Measurements from ENCODE around the gene TANGO2.

TANGO2 gene

DNA sequence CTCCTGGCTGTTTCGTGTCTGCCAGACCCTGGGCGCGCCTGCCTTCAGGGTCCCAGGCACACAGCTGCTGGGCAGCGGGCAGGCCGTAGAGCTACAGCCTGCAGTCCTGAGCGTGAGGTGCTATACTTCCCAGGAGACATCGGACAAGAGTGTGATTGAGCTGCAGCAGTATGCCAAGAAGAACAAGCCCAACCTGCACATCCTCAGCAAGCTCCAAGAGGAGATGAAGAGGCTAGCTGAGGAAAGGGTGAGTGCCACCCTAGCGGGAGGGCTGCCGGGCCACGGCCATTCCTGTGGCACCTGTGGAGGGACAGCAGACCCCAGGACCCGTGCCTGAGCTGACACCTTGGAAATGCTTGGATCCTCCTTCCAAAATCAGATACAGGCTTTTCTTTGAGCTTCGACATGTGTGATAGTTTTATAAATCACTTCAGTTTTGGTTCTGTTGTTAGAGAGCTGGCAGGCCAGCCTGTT is 87.9 kb downstream of the TANGO2 start:
- no peak overlapping the region for H3K4me3 ChIP-seq (ENCODE audit: low read length)
- no peak for DNase-seq (ENCODE audit: low read depth, low spot score)

DNA sequence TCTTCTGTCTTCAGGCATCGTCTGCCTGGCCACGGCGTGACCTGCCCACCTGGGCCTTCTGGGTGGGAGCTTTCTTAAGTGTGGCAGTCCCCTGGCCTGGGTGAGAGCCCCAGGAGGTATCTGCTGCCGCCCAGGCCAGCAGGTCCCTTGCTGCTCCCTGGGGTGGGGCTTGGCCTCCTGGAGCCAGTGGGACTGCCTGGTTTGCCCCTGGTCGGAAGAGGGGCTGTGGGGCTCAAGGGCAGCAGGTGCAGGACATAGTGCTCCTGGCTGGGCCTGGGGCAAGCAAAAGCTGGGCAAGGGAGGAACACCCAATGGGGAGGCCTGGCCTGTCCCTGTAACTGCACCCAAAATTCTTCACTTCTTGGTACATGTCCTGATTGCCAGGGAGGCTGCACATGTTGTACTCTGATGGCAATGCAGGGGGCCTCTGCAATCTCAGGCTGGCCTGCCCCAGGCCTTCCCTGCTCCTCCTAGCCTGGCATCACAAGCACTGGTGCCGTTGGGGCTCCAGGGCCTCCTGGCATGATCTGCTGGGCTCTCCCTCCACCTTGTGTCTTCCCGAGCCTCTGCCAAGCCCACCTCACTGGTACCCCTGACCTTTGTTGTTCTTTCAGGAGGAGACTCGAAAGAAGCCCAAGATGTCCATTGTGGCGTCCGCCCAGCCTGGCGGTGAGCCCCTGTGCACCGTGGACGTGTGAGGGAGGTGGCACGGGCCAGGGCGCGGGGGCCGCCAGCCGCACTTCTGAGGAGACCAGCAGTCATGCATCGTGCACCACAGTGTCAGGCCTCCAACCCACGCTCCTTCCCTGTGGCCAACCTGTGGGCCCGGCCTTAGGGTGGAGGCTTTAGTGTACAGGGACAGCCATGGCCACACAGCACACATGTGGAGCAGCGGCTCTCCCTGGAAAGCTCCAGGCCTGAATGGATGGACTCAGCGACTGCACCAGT is 88.8 kb downstream of the TANGO2 start:
- no peak overlapping the region for H3K4me3 ChIP-seq (ENCODE audit: low read length)

DNA sequence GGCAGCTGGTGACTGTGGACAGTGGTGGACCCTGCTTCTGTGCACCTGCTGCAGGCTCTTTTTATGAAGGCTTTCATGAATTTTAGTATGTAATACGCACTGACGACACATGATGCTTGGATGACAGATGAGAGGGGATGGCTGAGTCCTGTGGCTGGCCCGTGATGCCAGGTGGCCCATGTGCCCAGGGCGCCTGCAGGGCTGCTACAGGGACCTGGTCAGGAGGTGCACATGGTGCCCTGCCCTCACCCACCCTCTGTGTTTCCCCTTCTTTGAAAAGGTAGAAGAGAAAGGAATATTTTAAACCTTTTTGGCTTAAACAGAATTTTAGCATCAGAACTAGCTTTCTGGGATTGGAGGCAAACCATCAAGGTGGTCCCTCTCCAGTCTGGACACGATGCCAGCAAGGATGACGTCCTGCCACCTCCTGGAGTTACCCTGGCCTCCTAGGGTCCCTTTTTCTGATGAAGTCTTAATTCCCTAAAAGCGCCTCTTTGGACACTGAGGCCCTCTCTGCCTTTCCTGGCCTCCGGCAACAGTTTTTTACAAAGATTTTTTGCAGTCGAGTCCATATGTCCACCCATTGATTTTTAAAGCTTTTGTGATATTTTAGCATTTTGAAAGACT is 89.6 kb downstream of the TANGO2 start:
- no peak for DNase-seq (ENCODE audit: low read depth, low spot score)
- no peak overlapping the region for H3K4me3 ChIP-seq (ENCODE audit: low read length)

More for the DNA sequence above, 88.8 kb downstream of the TANGO2 start:
- DNase-seq (ENCODE audit: low read depth, low spot score): no peak

DNA sequence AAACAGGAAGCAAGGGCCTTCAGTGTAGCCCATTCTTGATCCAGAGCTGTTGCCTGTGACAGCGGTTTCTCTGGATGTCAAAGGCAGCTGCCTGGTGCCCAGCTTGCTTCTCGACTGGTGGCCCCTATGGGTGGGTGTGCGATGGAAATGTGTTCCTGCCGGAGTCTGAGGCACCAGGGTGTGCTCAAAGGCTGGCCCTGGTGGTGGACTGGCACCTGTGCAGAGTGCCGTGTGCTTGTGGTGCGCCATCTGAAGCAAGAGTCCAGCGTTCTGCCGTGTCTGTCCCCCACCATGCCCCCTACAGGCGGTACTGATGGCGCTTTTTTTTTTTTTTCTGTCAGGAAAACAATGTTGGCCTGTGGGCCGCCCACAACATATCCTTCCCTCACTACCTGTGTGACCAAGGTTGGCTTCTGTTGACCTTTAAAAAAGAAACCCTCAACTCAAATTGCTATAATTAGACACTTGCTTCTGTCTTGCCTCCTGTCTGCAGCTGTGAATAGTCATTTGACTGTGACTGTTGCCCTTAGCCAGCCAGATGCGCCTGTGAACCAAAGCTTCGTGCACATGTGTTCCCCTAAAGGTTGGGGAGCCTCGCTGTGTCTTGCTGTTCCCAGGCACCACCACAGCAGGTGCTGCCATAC is 90.3 kb downstream of the TANGO2 start:
- no peak overlapping the region for H3K4me3 ChIP-seq (ENCODE audit: low read length)
- peak; percentile 85 for DNase-seq (ENCODE audit: low read depth, low spot score)

DNA sequence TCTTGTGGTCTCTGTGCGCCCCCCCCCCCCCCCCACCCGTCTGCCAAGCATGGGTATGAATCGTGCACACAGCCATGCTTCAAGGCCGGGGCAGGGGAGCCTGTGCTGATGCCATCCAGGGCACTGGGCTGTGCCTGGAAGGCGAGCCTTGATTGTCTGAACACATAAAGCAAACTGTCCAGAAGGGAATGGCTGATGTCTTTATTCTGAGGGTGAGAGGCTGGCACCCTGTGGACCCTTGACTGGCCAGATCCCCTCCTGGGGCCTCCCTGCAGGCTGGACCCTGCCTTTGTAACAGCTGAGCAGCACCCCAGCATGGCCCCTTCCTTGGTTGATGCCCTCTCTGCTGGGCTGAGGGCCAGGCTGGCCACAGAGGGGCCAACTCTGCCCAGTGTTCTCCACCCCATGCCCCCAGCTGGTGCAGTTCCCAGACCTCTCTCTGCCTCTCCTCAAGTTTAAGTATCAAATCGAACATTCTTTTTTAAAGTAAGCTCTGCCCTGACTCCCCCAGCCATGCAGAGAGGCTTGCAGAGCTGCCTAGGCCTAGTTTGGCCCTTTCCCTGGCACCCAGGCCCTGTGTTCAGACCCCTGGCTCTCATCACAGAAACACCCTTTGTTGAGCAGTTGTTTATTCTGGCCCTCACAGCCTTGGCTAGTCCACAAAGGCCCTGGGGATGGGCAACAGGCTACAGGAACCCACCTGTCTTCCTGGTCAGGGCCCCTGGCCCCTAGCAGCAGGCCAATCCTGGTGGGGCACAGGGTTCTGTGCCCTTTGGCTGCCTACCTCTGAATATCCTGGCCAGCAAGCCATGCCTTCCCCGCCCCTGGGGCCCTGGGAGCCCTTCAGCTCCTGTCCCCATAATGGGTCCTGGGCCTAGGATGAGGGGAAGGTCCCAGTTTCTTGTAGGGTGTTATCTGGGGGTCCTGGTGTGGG is 91.0 kb downstream of the TANGO2 start:
- H3K4me3 ChIP-seq (ENCODE audit: low read length): no peak overlapping the region
- DNase-seq (ENCODE audit: low read depth, low spot score): no peak

DNA sequence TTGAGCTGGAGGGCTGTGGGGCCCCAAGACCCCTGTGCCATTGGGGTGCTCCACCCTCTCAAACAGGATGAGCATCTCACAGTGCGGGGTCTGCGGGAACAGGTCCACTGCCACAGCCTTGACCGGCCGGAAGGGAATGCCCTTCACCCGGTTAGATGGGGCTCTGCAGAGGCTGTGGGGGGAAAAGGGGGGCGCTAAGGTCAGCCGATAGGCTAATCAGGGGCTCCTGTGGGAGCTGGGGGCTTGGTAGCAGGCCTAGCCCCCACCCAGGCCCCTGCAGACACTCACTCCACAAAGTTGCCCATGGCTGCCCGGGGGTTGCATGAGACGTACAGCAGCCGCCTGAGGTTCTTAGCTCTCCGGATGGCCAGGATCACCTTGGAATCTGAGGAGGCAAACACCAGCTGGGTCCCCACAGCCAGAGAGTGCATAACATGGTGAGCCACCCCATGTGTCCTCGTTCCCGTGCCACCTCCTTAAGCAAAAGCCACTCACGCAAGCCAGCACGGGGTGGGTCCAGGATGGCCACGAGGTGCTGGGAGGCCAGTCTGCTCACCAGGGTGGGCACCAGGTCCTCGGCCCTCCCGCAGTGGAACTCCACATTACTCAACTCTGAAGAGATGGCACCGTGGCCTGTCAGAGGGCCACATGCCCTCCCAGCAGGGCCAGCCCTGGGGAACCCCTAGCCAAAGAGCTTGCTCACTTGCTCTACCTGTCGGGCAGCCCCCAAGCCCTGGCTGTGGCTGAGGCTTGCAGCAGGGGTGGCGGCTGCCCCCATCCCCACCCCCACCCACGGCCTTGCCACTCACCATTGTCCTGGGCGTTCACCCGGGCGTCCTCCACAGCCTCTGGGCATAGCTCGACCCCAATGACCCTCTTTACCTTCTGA is 92.0 kb downstream of the TANGO2 start:
- no peak for DNase-seq (ENCODE audit: low read depth, low spot score)

DNA sequence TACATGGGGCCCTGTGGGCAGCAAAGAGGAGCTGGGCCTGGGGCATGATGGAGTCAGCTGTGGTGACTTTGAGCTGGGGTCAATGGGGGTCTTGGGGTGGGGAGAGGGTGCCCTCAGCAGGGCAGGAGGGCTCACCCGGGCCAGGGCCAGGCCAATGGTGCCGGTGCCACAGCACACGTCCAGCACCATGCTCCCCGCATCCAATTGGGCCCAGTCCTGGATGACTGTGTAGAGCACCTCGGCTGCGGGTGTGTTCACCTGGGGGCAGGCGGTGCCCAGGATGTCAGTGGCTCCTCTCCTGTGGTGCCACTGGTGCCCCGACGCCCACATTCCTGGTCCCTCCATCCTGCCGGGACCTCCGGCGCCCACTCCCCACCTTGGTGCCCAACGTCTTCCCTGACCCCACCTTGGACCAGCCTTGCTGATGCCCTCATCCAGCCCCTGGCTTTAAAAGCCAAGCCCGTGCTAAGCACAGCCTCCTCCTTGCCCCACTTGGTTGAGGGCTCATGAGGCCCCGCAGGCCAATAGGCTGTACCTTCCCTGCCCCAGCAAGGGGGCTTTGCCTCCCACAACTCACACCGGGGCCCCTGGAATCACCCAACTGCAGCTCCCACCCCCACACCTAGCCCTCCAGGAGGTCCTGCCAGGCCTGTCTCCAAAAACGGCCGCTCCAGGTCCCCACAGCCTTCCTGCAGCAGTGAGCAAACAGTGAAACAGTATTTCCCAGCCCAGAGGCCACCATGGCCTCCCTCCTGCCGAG is 92.8 kb downstream of the TANGO2 start:
- H3K4me3 ChIP-seq (ENCODE audit: low read length): no peak overlapping the region
- no peak for DNase-seq (ENCODE audit: low read depth, low spot score)

More for the DNA sequence above, 92.0 kb downstream of the TANGO2 start:
- no peak overlapping the region for H3K4me3 ChIP-seq (ENCODE audit: low read length)

DNA sequence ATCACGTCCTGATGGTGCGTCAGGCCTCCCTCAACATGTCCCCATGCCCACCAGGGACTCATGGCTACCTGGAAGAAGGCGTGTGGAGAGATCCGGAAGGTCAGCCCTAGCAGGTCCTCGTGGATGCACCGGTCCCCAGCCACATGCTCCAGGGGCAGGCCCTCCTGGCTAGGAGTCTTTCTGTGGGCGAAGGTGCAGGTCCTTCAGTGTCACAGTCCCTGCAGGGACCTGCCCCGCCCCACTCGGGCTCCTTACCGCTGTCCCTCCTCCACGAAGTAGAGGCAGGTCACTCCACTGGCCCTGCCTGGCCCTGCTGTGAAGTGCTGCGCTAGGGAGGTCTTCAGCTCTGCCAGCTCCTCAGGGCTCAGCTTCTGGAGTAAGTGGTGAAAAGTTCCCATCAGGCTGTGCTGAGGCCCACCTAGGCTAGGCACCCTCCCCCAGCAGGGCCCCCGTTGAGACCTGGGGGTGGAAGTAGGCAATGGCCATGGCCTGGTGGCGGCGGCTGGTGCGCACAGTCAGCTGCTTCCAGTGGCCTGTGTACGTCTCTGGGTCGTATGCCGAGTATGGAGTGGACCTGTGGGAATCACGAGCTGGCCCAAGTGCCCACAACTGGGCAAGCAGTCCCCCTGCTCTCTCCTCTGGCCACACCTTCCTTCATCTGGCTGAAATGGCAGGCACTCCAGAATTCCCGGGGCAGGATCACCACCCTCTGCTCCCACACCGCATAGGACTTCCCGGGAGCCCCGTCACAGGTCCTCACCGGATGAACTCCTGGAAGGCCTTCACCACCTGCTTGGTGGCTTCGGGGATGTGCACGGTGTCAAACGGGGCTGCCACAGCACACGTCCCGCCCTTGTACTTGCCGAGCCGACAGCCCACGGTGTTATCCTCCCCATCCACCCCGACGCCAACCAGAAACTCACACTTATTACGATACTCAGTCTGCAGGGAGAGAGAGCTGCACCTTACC is 93.9 kb downstream of the TANGO2 start:
- no peak overlapping the region for H3K4me3 ChIP-seq (ENCODE audit: low read length)
- no peak for DNase-seq (ENCODE audit: low read depth, low spot score)

DNA sequence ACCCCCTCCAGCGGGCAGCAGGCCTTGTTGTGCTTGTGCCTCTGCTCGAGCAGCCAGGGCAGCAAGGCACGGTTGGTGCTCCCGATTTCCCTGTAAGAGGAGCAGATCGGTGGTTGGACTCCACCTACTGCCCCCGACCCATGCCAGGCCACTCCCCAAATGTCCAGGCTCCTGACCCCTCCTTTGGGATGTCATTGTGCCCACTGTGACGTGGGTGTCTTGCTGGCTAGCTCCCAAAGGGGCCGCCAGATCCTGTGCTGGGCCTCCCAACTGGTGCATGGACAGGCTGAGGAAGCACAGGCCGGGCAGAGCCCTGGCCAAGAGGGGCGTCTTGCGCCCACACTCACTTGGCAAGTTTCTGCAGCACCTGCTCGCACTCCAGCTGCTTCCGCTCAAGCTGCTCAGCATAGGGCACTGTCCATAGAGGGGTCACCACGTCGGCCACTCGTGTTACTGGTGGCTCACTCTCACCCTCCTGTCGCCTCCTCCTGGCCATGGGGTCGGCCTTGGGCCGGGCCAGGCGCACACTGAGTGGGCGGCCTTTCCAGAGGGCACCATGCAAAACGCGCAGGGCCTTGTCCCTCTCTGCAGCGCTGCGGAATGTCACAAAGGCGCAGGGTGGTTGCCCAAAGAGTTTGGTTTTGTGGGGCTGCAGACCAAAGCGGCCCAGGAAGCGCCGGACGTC is 94.9 kb downstream of the TANGO2 start, which contains the start of gene RANBP1:
Gene RANBP1, plus strand, starts transcription at position 414 of the 685 bp plus-strand sequence. Its CDS starts 81 bp downstream, at position 495.
- peak within 1 kb of the TSS; percentile 89 for H3K4me3 ChIP-seq (ENCODE audit: low read length)
- no peak for DNase-seq (ENCODE audit: low read depth, low spot score)

DNA sequence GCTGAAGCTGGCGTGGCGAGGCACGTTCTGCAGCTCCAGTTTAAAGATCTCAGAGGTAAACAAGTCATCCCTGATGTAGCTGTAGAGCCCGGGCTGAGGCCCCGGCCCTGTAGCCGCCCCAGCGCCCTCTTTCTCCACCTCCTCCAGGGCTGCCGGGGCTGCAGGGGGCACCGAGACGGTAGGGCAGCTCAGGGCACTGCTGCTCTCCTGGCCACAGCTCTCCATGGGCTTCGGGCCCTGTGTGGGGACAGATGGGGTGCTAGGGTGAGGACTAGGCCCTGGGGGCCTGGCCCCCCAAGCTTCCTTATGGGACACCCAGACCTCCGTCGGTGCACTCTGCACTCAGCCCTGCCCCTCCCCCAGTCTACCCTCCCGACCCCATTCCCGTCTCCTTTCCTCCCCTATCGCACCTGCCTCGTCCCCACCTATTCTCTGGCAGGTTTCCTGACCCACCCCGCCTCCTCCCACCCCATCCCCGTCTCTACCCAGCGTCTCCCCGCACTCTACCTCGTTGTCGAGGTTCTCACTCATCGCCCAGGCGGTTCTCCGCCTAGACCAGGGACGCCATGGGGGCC is 95.6 kb downstream of the TANGO2 start:
- H3K4me3 ChIP-seq (ENCODE audit: low read length): peak overlapping the region; percentile 89
- no peak for DNase-seq (ENCODE audit: low read depth, low spot score)
